NCI-H1092 (cell line): Measurements from ENCODE around the gene AKAP13.

Source experiments
- DNase-seq: peaks from one replicate; lab custom pipeline; 2025; lab: John Stamatoyannopoulos, UW

Gene AKAP13

DNA sequence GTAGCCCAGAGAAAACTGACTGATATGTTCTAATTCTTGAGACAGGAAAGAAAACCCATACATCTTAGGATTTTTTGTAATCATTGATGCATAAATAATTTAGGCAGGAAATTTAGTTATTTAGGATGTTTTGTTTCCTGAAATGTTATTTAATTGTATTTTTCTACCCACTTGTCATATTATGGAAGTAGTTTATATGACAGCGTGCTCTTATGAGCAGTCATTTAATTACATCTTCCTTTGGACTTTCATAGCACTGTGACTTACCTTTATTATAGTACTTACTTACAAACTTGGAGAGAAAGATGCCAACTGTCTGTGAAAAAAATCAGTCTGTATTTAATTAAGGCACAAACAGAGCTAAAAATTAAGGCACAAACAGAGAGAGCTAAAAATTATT, 65.0 kb downstream of the AKAP13 start:
- no peak for DNase-seq

DNA sequence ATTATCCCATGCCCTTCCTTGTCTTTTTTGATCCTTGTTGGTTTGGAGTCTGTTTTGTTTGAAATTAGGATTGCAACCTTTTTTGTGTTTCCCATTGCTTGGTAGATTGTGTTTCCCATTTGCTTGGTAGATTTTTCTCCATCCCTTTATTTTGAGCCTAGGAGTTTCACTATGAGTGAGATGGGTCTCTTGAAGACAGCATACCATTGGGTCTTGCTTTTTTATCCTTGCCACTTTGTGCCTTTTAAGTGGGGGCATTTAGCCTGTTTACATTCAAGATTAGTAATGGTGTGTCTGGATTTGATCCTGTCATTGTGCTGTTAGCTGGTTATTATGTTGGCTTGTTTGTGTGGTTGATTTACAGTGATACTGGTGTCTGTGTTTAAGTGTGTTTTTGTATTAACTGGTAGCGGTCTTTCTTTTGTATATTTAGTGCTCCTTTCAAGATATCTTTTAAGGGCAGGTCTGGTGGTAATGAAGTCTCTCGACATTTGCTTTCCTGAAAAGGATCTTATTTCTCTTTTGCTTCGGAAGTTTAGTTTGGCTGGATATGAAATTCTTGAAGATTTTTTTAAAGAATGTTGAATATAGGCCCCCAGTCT, 70.8 kb downstream of the AKAP13 start:
- no peak for DNase-seq

- DNase-seq = no peak
These were observed 72.0 kb downstream of the AKAP13 start for GRCh38 chr15:85452436-85452835.

- DNase-seq = no peak
These were observed 72.9 kb downstream of the AKAP13 start for GRCh38 chr15:85453144-85453872.

GRCh38 chr15:85454403-85454802, 74.0 kb downstream of the AKAP13 start:
- DNase-seq = no peak

- no peak for DNase-seq
These were observed 75.5 kb downstream of the AKAP13 start for GRCh38 chr15:85455891-85456290.

DNA sequence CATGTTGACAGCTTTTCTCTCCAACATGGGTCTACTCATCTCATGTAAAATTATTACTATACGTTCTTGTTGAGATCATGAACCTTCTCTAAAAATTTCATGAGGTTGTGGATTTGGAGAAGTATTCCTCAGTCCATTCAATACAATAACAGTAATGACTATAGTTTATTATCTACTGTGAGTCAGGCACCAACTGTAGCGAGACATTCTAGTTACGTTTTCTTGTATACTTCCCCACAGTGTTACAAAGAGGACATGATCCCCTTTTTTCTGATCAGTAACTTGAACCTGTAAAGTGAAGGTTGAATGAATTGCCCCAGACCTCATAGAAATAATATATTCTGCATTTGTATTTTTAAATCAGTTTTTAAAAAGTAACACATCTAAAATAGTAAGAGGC, 76.4 kb downstream of the AKAP13 start:
- DNase-seq = no peak

DNA sequence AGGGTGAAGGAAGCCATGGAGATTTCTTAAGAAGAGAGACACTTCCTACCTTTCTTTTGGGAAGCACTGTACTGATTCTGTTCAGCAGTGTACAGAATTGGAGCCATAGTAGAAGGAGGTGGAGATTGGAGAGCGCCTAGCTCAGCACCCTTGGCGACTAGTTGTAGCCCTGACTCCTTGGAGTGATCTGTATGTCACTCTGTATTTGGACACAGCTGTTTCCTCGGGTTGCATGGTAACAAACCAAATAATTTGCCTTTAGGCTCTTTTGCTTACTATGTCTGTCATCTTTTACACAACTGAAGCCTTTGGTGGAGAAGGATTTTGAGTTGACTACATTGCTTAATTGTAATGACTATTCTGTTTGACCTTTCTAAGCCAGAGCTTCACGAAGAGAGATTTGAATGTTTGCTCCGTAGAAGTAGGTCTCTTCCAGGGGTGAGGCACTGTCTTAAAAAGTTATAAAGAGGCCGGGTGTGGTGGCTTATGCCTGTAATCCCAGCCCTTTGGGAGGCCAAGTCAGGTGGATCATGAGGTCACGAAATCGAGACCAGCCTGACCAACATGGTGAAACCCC, 77.1 kb downstream of the AKAP13 start:
- no peak for DNase-seq

DNA sequence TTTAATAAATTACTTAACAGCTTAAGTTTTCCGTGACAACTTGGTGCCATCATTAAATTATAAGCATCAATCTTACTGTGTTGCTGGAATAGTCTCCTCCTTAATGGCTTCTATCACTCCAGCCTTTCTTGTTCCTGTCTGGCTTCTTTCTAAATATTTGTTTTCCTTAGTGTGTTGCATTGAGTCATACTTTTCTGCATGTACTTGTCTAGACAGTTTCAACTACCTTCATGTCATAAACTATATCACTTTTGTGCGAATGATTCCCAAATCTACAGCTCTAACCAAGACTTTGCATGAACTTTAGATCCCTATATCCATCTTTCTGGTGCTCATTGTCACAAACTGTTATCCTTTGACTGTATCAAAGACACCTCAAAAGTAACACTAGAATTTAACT, 78.4 kb downstream of the AKAP13 start:
- DNase-seq = no peak

DNA sequence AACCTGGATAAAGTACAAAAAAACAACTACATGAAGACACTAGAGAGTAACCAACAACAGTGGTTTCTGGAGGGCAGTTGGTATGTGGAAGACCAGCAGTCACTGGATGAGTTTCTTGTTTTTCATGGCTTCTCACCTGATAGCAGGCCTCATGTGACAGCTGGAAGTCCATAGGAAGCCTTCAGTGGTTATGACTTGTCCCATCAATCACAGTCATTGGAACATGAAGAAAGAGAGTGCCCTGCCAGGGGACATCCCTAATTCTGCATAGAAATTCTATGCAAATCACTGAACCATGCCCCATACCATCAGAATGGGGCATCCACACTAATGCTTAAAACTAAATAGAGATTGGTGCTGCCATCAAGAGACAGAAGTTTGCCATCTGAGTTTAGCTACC, 81.6 kb downstream of the AKAP13 start:
- no peak for DNase-seq

DNA sequence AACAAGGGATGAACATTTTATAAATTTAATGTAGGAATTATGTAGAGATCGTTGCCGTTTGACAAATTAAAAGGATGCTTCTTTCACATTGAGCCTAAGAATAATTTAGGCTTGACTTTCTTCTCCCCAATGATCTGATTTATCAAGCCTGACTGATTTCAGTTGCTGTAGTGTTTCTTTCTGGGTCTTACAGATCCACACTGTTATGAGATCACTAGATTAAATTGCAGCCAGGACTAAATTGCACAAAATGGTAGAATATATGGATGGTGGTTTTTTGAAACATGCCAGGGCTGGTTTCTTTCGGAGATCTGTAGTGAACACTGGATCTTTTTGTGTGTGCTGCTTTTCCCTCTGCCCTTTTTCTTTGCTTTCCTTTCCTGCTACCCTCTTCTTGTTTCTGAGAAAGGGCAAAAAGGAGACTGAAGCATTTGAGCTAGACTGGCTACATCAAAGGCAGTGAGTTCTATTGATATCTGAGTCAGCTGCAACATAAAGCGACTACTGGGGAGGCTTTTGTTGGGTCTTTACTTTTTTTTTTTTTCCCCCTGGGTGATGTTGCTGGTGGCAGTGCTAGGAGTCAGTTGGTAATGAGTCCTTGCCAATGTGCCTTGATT, 83.0 kb downstream of the AKAP13 start:
- DNase-seq = no peak

GRCh38 chr15:85463976-85464375, 83.6 kb downstream of the AKAP13 start:
- no peak for DNase-seq

- no peak for DNase-seq
These were observed 84.1 kb downstream of the AKAP13 start for GRCh38 chr15:85464471-85464870.

- DNase-seq = no peak
These were observed 90.3 kb downstream of the AKAP13 start for GRCh38 chr15:85470563-85471271.

- DNase-seq = no peak
These were observed 91.9 kb downstream of the AKAP13 start for GRCh38 chr15:85472349-85472748.

DNA sequence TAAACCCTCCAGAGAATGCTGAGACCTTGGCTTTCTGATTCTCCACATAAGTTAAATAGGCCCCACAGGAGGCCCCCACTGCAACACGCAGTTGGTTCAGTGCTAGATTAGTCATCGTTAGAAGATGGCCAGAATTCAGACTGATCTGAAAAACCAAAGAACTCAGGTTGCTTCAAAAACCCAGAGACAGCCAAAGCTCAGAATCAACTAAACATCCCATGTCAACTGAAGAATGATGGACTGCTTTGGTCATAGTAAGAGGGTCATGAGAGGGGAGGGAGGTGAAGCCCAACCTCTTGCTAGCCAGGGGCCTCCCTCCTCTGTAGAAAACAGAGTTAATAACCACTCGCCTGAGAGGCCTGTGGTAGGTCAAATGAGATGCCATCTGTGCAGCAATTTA, 93.1 kb downstream of the AKAP13 start:
- no peak for DNase-seq

DNA sequence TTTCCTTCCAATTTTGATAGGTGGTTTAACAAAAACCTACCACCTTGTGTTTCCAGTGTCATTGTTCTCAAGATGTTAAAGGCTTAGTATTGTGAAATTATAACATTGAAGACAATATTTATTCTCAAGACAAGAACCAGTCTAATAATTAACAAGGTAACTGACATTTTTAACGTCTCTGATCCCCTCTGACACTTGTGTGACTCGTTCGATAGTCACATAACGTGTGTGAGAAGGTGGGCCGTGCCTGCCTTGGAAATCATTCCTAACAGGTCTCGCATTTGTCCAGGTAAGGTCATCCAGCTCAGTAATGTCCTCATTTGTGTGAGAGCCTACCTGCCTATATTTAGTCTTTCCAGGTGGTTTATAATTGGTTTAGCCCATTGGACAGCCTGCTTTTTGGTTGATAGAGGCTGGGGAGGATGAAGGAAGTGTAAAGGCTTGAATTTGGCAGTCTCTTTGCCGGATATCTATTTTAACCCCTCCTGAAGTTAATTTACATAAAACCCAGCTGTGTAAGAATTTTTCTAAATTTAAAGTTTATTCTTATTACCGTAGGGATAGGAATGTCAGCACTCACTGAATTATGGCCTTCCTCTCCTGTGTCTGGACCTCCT, 94.4 kb downstream of the AKAP13 start:
- DNase-seq = no peak

- no peak for DNase-seq
These were observed 94.9 kb downstream of the AKAP13 start for GRCh38 chr15:85475317-85475701.

GRCh38 chr15:85475711-85476110, 95.3 kb downstream of the AKAP13 start:
- DNase-seq = no peak

GRCh38 chr15:85477061-85477460, 96.7 kb downstream of the AKAP13 start:
- DNase-seq = no peak

DNA sequence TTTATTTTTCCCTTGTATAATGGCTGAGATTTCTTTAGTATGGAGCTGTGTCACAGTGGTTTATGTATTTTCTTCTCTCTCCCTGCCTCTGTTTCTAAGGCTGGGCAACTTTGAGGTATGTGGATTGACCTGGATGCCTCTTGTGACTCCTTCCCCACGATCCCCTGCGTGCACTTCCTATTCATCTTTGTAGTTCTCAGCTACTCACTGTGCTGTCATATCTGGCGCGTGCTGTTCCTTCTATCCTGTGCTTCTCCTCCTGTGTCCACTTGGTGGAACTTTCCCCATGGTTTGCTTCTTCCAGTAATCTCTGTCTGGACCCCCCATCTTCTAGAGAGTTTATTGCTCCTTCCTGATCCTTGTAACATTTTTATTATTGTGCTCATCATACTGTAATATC, 97.3 kb downstream of the AKAP13 start:
- no peak for DNase-seq

- no peak for DNase-seq
These were observed 98.8 kb downstream of the AKAP13 start for GRCh38 chr15:85479071-85479647.
